Smooth muscle cell (in vitro differentiated cells): ENCODE results near the gene PRDM2. TPM values are rescaled to one million over a fixed set of nuclear protein-coding genes. Genes with fewer than 3 reads are reported as not detected.

ENCODE experiments used
- DNase-seq: peaks from one replicate; lab custom pipeline; 2025; ENCODE audit not compliant: unreplicated experiment; lab: John Stamatoyannopoulos, UW
- H2AFZ ChIP-seq: fragments of 200-600 bp; sonication (generic); 2 replicates; pipeline ENCODE4 v1.6.0; 2016; ENCODE audit warnings: antibody characterized with exemption, low read depth, mild to moderate bottlenecking
- H3F3A ChIP-seq: fragments of 200-600 bp; sonication (generic); 2 replicates; pipeline ENCODE4 v1.6.0; 2017; ENCODE audit warnings: antibody characterized with exemption, low read depth
- H3K27ac ChIP-seq: fragments of 200-600 bp; sonication (generic); 2 replicates; pipeline ENCODE4 v1.5.1; 2016; ENCODE audit warnings: low read depth, mild to moderate bottlenecking
- H3K27me3 ChIP-seq: fragments of 200-600 bp; sonication (generic); 2 replicates; pipeline ENCODE4 v1.6.1; 2016; ENCODE audit warnings: low read depth, mild to moderate bottlenecking
- H3K36me3 ChIP-seq: fragments of 200-600 bp; sonication (generic); 2 replicates; pipeline ENCODE4 v1.5.1; 2016; ENCODE audit warnings: low read depth
- H3K4me1 ChIP-seq: fragments of 200-600 bp; sonication (generic); 2 replicates; pipeline ENCODE4 v1.5.1; 2016; ENCODE audit warnings: low read depth
- H3K4me2 ChIP-seq: fragments of 200-600 bp; sonication (generic); 2 replicates; pipeline ENCODE4 v1.6.0; 2016; ENCODE audit warnings: mild to moderate bottlenecking
- H3K4me3 ChIP-seq: fragments of 200-600 bp; sonication (generic); 2 replicates; pipeline ENCODE4 v1.5.1; 2016; ENCODE audit warnings: mild to moderate bottlenecking
- H3K79me2 ChIP-seq: fragments of 200-600 bp; sonication (generic); 2 replicates; pipeline ENCODE4 v1.6.0; 2016; ENCODE audit warnings: low read depth, mild to moderate bottlenecking
- H3K9ac ChIP-seq: fragments of 200-600 bp; sonication (generic); 2 replicates; pipeline ENCODE4 v1.6.0; 2016; ENCODE audit warnings: low read depth
- H3K9me3 ChIP-seq: fragments of 200-600 bp; sonication (generic); replicated peaks from 2 replicates; pipeline ENCODE4 v1.5.1; 2016; ENCODE audit warnings: low read depth
- H4K20me1 ChIP-seq: fragments of 200-600 bp; sonication (generic); 2 replicates; pipeline ENCODE4 v1.6.0; 2016; ENCODE audit warnings: low read depth
- WGBS: methylation state at CpG from one replicate; pipeline ENCODE4 v1.1.7; 2016; ENCODE audit warnings: low lambda C conversion rate; 5-methylcytosine and 5-hydroxymethylcytosine counted together
- polyA plus RNA-seq: library from polyadenylated mRNA; unstranded; fragments of >200 nt; fragmentation: Nextera tagmentation; extraction: Ambion mirVana; gene quantifications from 2 replicates; pipeline ENCODE4 v1.2.1, GENCODE V29; 2016
- total RNA-seq: library from RNA; depleted of rRNA; stranded (reverse); fragments of >200 nt; gene quantifications from 2 replicates; pipeline ENCODE4 v1.2.3, GENCODE V29; 2014
- TF ChIP-seq, protein P1 (sequence below): fragments of 200-600 bp; sonication (generic); IDR thresholded peaks from 2 replicates; pipeline ENCODE4 v1.5.1; 2017; ENCODE audit warnings: borderline replicate concordance, mild to moderate bottlenecking, antibody characterized with exemption; ENCODE audit not compliant: insufficient read depth, poor library complexity, severe bottlenecking

Gene PRDM2
- total and polyA plus RNA-seq, 2 experiments from 2014 or later, result 19.8 to 20.0 TPM

DNA sequence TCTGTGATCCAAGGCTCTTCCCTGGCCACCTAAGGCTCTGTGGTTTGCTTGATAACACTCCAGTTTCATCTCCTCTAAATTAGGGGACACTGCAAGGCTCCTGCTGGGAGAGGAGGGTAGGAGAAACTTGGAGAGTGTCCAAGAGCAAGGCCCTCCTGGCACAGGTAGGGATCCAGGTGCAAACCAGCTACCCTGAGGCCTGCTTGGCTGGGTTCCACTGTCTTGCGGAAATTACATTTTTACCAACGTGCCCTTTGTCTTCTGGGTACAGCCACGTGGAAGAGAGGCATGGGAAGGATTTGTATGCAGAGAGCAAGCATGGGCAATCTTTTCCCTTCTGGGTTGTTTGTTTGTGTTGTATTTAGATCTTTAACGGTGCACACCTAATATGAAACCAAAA, 132.5 kb downstream of the PRDM2 start:
- Histone ChIP-seq H3K4me2 (no peak overlapping the region), H2AFZ (no peak overlapping the region), H3K4me1 (no peaks in the 10 kb centered on the region), H3K27ac (no peak overlapping the region), H3K27me3 (peaks cover 14% of the 10 kb centered on the region), H3K79me2 (no peaks in the 10 kb centered on the region), H3K4me3 (no peak overlapping the region), H3F3A (no peaks in the 10 kb centered on the region), H3K9me3 (no peaks in the 10 kb centered on the region), H3K36me3 (no peaks in the 10 kb centered on the region), H4K20me1 (no peaks in the 10 kb centered on the region), H3K9ac (no peak overlapping the region)
- 64% methylated on average over 4 of the region's 4 CpGs for WGBS
- TF ChIP-seq, protein P1, sequence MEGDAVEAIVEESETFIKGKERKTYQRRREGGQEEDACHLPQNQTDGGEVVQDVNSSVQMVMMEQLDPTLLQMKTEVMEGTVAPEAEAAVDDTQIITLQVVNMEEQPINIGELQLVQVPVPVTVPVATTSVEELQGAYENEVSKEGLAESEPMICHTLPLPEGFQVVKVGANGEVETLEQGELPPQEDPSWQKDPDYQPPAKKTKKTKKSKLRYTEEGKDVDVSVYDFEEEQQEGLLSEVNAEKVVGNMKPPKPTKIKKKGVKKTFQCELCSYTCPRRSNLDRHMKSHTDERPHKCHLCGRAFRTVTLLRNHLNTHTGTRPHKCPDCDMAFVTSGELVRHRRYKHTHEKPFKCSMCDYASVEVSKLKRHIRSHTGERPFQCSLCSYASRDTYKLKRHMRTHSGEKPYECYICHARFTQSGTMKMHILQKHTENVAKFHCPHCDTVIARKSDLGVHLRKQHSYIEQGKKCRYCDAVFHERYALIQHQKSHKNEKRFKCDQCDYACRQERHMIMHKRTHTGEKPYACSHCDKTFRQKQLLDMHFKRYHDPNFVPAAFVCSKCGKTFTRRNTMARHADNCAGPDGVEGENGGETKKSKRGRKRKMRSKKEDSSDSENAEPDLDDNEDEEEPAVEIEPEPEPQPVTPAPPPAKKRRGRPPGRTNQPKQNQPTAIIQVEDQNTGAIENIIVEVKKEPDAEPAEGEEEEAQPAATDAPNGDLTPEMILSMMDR, result no peak
- DNase-seq, result no peak

DNA sequence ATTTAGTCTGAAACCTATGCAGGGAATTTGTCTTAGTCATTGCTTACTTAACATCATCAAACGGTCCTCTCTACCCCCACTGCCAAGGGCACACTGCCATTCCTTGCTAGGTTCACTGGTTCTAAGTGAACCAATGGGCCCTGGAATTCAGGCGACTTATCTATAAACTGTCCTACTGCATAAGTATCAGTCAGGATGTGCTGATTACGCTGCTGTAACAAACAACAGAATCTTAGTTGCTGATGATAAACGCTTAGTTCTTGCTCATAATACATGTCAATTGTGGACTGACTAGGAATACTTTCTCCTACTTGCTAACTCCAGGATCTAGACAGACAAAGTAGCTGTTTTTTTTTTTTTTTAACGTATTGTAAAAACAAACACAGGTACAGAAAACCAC, 136.1 kb downstream of the PRDM2 start:
- Histone ChIP-seq H3K4me3 (no peak overlapping the region), H3K9me3 (no peaks in the 10 kb centered on the region), H3K36me3 (no peaks in the 10 kb centered on the region), H3K27me3 (peaks cover 10% of the 10 kb centered on the region), H4K20me1 (no peaks in the 10 kb centered on the region), H3K9ac (no peak overlapping the region), H3K4me1 (no peaks in the 10 kb centered on the region), H3K27ac (no peak overlapping the region), H3K79me2 (no peaks in the 10 kb centered on the region), H2AFZ (no peak overlapping the region), H3K4me2 (no peak overlapping the region), H3F3A (no peaks in the 10 kb centered on the region)
- DNase-seq, result no peak
- TF ChIP-seq, protein P1, result no peak
- 86% methylated on average over 5 of the region's 5 CpGs for WGBS

- DNase-seq, result no peak
- Histone ChIP-seq H3K4me3 (no peak overlapping the region), H3K9me3 (no peaks in the 10 kb centered on the region), H3K27me3 (peaks cover 10% of the 10 kb centered on the region), H3K36me3 (no peaks in the 10 kb centered on the region), H3K4me1 (no peaks in the 10 kb centered on the region), H3K9ac (no peak overlapping the region), H3K79me2 (no peaks in the 10 kb centered on the region), H3K4me2 (no peak overlapping the region), H2AFZ (no peak overlapping the region), H3K27ac (no peak overlapping the region), H3F3A (no peaks in the 10 kb centered on the region), H4K20me1 (no peaks in the 10 kb centered on the region)
- TF ChIP-seq, protein P1, result no peak
- 100% methylated on average over 1 of the region's 1 CpG for WGBS
Observed at GRCh38 chr1:13836631-13837030, 136.6 kb downstream of the PRDM2 start.

DNA sequence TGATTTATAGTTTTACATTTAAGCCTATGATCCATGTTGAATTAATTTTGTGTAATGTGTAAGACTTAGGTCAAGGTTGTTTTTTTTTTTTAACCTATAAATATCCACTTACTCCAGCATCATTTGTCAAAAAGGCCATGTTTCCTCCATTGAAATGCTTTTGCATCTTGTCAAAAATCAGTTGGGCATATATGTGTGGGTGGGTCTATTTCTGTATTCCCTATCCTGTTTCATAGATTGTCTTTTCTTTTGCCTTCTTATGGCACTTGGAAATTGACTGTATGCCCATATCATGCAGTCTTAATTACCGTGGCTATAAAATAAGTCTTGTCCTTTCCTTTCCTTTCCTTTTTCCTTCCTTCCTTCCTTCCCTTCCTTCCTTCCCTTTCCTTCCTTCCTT, 138.2 kb downstream of the PRDM2 start:
- no peaks in the 10 kb centered on the region for H3K79me2 ChIP-seq
- WGBS, result 96% methylated on average over 1 of the region's 1 CpG
- no peak for DNase-seq

More for the DNA sequence above, 138.2 kb downstream of the PRDM2 start:
- H3K4me3 ChIP-seq, result no peak overlapping the region
- TF ChIP-seq, protein P1, result no peak
- no peak overlapping the region for H3K9ac ChIP-seq
- H3F3A ChIP-seq, result no peaks in the 10 kb centered on the region
- H3K9me3 ChIP-seq, result no peaks in the 10 kb centered on the region
- no peak overlapping the region for H3K4me2 ChIP-seq
- H3K27me3 ChIP-seq, result peaks cover 10% of the 10 kb centered on the region
- H3K36me3 ChIP-seq, result no peaks in the 10 kb centered on the region
- no peaks in the 10 kb centered on the region for H4K20me1 ChIP-seq
- no peak overlapping the region for H2AFZ ChIP-seq
- no peaks in the 10 kb centered on the region for H3K4me1 ChIP-seq
- H3K27ac ChIP-seq, result no peak overlapping the region
